Neural cell (in vitro differentiated cells): Measurements from ENCODE around the gene ATP1B1. TPM values are rescaled to one million over a fixed set of nuclear protein-coding genes. Genes with fewer than 3 reads are reported as not detected.

Experiments
- H2AFZ ChIP-seq: fragments of 200-600, 300-800 bp; sonication (generic), shearing (Covaris generic); 2 replicates; pipeline ENCODE4 v1.6.0; 2014; ENCODE audit warnings: low read depth, mild to moderate bottlenecking, antibody characterized with exemption, low read length, moderate library complexity
- H3F3A ChIP-seq: fragments of 200-600 bp; shearing (Covaris generic); 2 replicates; pipeline ENCODE4 v1.6.1; 2016; ENCODE audit warnings: mild to moderate bottlenecking, moderate library complexity, mixed read lengths, antibody characterized with exemption, low read length; ENCODE audit not compliant: insufficient read depth, poor library complexity, severe bottlenecking
- H3K27ac ChIP-seq: fragments of 200-600, 300-800 bp; sonication (generic), shearing (Covaris generic); 2 replicates; pipeline ENCODE4 v1.5.1; 2014; ENCODE audit warnings: mild to moderate bottlenecking, low read length, moderate library complexity
- H3K27me3 ChIP-seq: fragments of 300-800, 200-600 bp; sonication (generic), shearing (Covaris generic); 2 replicates; pipeline ENCODE4 v1.6.0; 2014; ENCODE audit warnings: mild to moderate bottlenecking, low read depth, low read length, moderate library complexity; ENCODE audit not compliant: insufficient read depth
- H3K36me3 ChIP-seq: fragments of 300-800, 200-600 bp; sonication (generic), shearing (Covaris generic); 2 replicates; pipeline ENCODE4 v1.5.1; 2014; ENCODE audit warnings: mild to moderate bottlenecking, antibody characterized with exemption, low read length, moderate library complexity; ENCODE audit not compliant: insufficient read depth
- H3K4me2 ChIP-seq: fragments of 300-800, 200-600 bp; sonication (generic), shearing (Covaris generic); 2 replicates; pipeline ENCODE4 v1.6.0; 2014; ENCODE audit warnings: mild to moderate bottlenecking, low read length
- H3K4me3 ChIP-seq: fragments of 300-800, 200-600 bp; sonication (generic), shearing (Covaris generic); 2 replicates; pipeline ENCODE4 v1.5.1; 2014; ENCODE audit warnings: mild to moderate bottlenecking, low read length, moderate library complexity
- H3K79me2 ChIP-seq: fragments of 200-600 bp; shearing (Covaris generic); replicated peaks from 2 replicates; pipeline ENCODE4 v1.6.0; 2014; ENCODE audit warnings: mild to moderate bottlenecking, low read length, moderate library complexity; ENCODE audit not compliant: insufficient read depth
- H3K9ac ChIP-seq: fragments of 300-800, 200-600 bp; sonication (generic), shearing (Covaris generic); 2 replicates; pipeline ENCODE4 v1.6.1; 2016; ENCODE audit warnings: mild to moderate bottlenecking, low read length, mixed read lengths
- H3K9me2 ChIP-seq: fragments of 200-600 bp; shearing (Covaris generic); 2 replicates; pipeline ENCODE4 v1.6.1; 2016; ENCODE audit warnings: mild to moderate bottlenecking, low read length, mixed read lengths; ENCODE audit not compliant: insufficient read depth
- H3K9me3 ChIP-seq: fragments of 200-600, 300-800 bp; sonication (generic), shearing (Covaris generic); 2 replicates; pipeline ENCODE4 v1.6.1; 2016; ENCODE audit warnings: mild to moderate bottlenecking, mixed run types, low read length, moderate library complexity, mixed read lengths
- H4K20me1 ChIP-seq: fragments of 200-600 bp; shearing (Covaris generic); 2 replicates; pipeline ENCODE4 v1.6.1; 2016; ENCODE audit warnings: mild to moderate bottlenecking, mixed run types; ENCODE audit not compliant: insufficient read depth
- EP300 ChIP-seq: fragments of 450-650 bp; conservative IDR thresholded peaks from 2 replicates; pipeline ENCODE4 v1.6.1; 2014; ENCODE audit warnings: antibody characterized with exemption, mild to moderate bottlenecking, moderate library complexity; ENCODE audit not compliant: poor library complexity, severe bottlenecking
- EZH2 ChIP-seq: fragments of 200-600, 300-800 bp; shearing (Covaris generic), sonication (generic); IDR thresholded peaks from 2 replicates; pipeline ENCODE4 v1.6.1; 2014; ENCODE audit warnings: antibody characterized with exemption, low read length, borderline replicate concordance, mild to moderate bottlenecking; ENCODE audit not compliant: insufficient read depth, poor library complexity, severe bottlenecking
- MXI1 ChIP-seq: fragments of 450-650 bp; conservative IDR thresholded peaks from 2 replicates; pipeline ENCODE4 v1.6.1; 2014; ENCODE audit warnings: antibody characterized with exemption, mild to moderate bottlenecking; ENCODE audit not compliant: poor library complexity, severe bottlenecking
- POLR2AphosphoS5 ChIP-seq: IDR thresholded peaks from 2 replicates; pipeline ENCODE4 v1.6.1; 2012
- RAD21 ChIP-seq: fragments of 450-650 bp; conservative IDR thresholded peaks from 2 replicates; pipeline ENCODE4 v1.6.1; 2014; ENCODE audit warnings: antibody characterized with exemption, mild to moderate bottlenecking, moderate library complexity
- SMC3 ChIP-seq: fragments of 450-650 bp; conservative IDR thresholded peaks from 2 replicates; pipeline ENCODE4 v1.6.1; 2014; ENCODE audit warnings: antibody characterized with exemption, mild to moderate bottlenecking, moderate library complexity; ENCODE audit not compliant: poor library complexity
- TAF1 ChIP-seq: IDR thresholded peaks from 2 replicates; pipeline ENCODE4 v1.6.1; 2012; ENCODE audit warnings: low read depth
- polyA plus RNA-seq: library from polyadenylated mRNA; depleted of rRNA; stranded (reverse); fragments of >200 nt; gene quantifications from 2 replicates; pipeline ENCODE4 v1.2.3, GENCODE V29; 2014
- TF ChIP-seq, protein P1 (sequence below): IDR thresholded peaks from 2 replicates; pipeline ENCODE4 v1.6.1; 2012; ENCODE audit warnings: borderline replicate concordance
- TF ChIP-seq, protein P2 (sequence below): fragments of 450-650 bp; IDR thresholded peaks from 2 replicates; pipeline ENCODE4 v1.5.1; 2014; ENCODE audit warnings: antibody characterized with exemption, mild to moderate bottlenecking, moderate library complexity; ENCODE audit not compliant: poor library complexity, severe bottlenecking

ATP1B1 gene
- polyA plus RNA-seq, 1 donor from 2014 or later = 114 TPM

DNA sequence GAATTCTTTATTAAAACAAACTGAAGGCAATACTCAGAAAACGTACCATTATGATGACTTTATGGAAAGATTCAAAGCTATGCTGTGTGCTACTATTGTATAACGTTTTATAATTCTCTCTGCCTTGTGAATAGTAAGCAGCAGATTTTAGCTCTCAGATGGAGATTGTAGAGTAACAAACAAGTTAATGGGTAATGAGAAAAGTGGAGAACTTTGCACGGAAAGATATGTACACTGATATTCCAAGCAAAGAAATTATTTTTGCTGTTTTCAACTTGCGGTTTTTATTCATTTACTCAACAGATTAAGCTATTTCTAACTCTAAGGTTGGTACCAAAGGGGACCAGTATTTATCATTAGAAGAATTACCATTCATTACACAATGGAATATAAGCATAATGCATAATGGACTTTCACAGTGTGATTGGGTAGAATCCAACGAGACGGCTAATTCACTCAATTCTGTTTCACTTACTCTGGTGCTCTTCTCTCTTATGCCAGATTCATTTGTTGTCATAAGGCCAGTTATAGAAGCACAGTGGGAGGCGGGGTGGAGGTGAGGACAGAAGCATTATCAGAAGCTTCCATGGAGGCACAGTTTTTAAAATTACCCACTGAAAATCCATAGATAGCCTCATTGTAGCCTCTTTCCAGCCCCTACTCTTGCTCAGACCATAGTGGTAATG is 38.6 kb downstream of the ATP1B1 start:
- Histone ChIP-seq H3K4me3 (no peak overlapping the region), H3K9me2 (no peaks in the 10 kb centered on the region), H3K36me3 (no peaks in the 10 kb centered on the region), H3K27me3 (no peaks in the 10 kb centered on the region), H3K9me3 (no peaks in the 10 kb centered on the region), H4K20me1 (no peaks in the 10 kb centered on the region), H3F3A (no peaks in the 10 kb centered on the region), H3K9ac (no peak overlapping the region), H3K4me2 (no peak overlapping the region), H3K79me2 (no peaks in the 10 kb centered on the region), H3K27ac (no peak overlapping the region), H2AFZ (no peak overlapping the region)
- no peak for TF ChIP-seq EZH2
- no peak for TF ChIP-seq RAD21

DNA sequence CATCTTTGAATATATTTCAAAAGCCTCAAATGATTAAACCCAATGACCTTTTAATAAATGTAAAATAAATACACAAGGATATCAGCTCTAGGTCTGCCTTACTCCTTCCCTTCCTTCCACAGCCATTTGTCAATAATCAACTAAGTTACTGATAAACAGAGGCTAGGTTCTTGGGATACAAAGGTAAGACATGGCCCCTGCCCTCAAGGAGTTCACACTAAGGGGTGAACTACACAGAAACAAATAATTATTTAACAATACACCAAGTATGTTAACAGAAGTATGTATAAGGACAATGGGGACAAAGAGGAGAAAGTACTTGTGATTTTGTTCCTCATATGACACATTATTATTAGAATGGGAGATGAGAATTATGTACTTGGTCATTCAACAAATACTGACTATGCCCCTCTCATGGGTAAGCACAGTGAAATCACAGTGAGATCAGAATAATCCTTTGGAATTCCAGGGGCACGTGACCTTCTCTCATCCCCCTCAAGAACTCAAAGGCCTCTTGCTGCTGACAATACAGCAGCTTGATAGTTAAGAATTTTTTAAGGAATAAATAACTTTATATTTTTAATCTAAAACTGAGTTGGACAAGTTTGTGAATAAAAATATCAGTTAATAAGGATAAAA is 40.2 kb downstream of the ATP1B1 start:
- Histone ChIP-seq H3K27me3 (no peaks in the 10 kb centered on the region), H3K9ac (no peak overlapping the region), H3K9me2 (no peaks in the 10 kb centered on the region), H3K36me3 (no peaks in the 10 kb centered on the region), H3K4me2 (no peak overlapping the region), H4K20me1 (no peaks in the 10 kb centered on the region), H3K9me3 (no peaks in the 10 kb centered on the region), H2AFZ (no peak overlapping the region), H3K27ac (no peak overlapping the region), H3F3A (no peaks in the 10 kb centered on the region), H3K79me2 (no peaks in the 10 kb centered on the region), H3K4me3 (no peak overlapping the region)
- TF ChIP-seq, protein P1, sequence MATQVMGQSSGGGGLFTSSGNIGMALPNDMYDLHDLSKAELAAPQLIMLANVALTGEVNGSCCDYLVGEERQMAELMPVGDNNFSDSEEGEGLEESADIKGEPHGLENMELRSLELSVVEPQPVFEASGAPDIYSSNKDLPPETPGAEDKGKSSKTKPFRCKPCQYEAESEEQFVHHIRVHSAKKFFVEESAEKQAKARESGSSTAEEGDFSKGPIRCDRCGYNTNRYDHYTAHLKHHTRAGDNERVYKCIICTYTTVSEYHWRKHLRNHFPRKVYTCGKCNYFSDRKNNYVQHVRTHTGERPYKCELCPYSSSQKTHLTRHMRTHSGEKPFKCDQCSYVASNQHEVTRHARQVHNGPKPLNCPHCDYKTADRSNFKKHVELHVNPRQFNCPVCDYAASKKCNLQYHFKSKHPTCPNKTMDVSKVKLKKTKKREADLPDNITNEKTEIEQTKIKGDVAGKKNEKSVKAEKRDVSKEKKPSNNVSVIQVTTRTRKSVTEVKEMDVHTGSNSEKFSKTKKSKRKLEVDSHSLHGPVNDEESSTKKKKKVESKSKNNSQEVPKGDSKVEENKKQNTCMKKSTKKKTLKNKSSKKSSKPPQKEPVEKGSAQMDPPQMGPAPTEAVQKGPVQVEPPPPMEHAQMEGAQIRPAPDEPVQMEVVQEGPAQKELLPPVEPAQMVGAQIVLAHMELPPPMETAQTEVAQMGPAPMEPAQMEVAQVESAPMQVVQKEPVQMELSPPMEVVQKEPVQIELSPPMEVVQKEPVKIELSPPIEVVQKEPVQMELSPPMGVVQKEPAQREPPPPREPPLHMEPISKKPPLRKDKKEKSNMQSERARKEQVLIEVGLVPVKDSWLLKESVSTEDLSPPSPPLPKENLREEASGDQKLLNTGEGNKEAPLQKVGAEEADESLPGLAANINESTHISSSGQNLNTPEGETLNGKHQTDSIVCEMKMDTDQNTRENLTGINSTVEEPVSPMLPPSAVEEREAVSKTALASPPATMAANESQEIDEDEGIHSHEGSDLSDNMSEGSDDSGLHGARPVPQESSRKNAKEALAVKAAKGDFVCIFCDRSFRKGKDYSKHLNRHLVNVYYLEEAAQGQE = no peak
- no peak for TF ChIP-seq MXI1
- no peak for TF ChIP-seq EZH2
- no peak for TF ChIP-seq POLR2AphosphoS5
- TF ChIP-seq, protein P2, sequence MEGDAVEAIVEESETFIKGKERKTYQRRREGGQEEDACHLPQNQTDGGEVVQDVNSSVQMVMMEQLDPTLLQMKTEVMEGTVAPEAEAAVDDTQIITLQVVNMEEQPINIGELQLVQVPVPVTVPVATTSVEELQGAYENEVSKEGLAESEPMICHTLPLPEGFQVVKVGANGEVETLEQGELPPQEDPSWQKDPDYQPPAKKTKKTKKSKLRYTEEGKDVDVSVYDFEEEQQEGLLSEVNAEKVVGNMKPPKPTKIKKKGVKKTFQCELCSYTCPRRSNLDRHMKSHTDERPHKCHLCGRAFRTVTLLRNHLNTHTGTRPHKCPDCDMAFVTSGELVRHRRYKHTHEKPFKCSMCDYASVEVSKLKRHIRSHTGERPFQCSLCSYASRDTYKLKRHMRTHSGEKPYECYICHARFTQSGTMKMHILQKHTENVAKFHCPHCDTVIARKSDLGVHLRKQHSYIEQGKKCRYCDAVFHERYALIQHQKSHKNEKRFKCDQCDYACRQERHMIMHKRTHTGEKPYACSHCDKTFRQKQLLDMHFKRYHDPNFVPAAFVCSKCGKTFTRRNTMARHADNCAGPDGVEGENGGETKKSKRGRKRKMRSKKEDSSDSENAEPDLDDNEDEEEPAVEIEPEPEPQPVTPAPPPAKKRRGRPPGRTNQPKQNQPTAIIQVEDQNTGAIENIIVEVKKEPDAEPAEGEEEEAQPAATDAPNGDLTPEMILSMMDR = no peak
- TF ChIP-seq TAF1 = no peak
- TF ChIP-seq EP300 = no peak
- no peak for TF ChIP-seq SMC3
- TF ChIP-seq RAD21 = no peak
